GM19452 (cell line): ENCODE results near the gene ECT2.
"Not testable (repeated sequence)": the region's sequence is repeated elsewhere in the genome, so short reads cannot be mapped to it uniquely, and the experiment has no call there.

Source experiments
- ATAC-seq: cut with Tn5 transposase; IDR thresholded peaks from one replicate; pipeline ENCODE4 v1.9.1; 2021; ENCODE audit not compliant: unreplicated experiment

Gene ECT2

GRCh38 chr3:172750368-172751174, at the start of gene ECT2:
Gene ECT2, plus strand, starts transcription at chr3:172750726. Its CDS starts 3,805 bp downstream, at chr3:172754531.
- peak; percentile 97 for ATAC-seq

DNA sequence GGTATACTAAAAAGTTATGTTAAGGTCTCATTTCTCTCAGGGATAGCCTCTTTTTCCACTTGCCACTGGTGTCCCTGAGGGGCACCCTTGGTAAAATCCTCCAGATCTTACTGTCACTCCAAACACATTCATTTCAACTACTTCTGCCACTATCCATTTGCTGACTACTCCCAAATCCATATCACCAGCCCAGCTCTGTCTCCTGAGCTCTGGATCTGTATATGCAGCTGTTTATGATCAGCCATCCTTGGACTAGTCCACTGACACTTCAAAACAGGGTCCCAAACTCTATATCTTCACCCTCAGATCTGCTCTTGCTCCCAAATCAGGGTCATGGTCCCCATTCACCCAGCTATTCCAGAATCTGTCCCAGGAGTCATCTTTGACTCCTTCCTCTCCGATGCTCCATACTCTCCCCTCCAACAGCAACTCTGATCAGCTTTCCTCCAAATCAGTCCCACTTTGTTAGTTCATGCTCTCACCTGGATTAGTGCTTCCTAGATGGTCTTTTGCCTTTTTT, 49.5 kb upstream of the ECT2 start:
- no peak for ATAC-seq

GRCh38 chr3:172701751-172702150, 48.8 kb upstream of the ECT2 start:
- ATAC-seq, result no peak

DNA sequence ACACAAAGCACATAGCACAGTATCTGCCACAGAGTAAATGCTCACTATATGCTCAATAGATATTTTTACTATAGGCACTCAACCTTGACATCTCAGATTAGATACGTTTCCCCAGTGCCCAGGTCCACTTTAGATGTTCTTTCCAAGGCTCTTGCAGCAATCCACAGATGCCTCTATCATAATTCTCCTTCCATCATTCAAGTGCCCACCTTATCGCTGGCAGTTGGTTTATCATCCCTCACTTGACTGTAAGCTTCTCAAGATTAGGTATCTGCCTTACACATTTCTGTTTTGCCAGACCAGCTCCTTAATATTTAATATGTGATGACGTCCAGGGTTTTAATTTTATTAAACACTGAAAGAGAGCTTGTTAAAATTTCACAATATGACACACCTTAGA, 48.3 kb upstream of the ECT2 start:
- ATAC-seq, result no peak

DNA sequence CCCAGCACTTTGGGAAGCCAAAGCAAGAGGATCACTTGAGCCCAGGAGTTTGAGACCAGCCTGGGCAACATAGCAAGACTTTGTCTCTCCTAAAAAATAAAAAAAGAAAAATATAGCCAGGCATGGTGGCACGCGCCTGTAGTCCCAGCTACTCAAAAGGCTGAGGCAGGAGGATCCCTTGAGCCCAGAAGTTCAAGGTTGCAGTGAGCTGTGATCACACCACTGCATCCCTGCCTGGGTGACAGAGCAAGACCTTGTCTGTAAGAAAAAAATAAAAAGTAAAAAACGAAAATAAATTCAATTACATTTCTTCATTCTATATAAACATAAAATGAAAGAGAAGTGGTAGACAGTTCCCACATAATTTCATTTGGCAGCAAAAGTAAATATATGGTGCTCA, 47.8 kb upstream of the ECT2 start:
- not testable (repeated sequence) for ATAC-seq

DNA sequence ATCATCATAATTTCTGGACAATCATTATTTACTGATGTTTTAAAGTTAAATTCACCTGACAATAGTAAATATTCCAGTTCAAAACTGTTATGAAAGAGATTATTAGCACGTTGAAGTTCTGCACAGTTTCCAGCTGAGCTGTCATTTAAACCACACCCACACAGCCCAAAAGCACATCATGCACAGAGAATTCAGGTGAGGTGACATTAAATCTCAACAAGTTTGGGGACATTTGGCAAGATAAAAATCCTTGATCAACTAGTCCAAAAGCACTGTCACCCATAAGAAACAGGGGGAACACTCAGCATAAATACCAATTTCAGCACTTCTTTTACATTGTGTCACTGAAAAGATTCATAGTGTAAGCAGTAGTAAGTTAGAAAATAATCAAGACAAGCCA, 46.5 kb upstream of the ECT2 start:
- no peak for ATAC-seq

GRCh38 chr3:172705170-172705569, 45.4 kb upstream of the ECT2 start:
- ATAC-seq, result no peak

DNA sequence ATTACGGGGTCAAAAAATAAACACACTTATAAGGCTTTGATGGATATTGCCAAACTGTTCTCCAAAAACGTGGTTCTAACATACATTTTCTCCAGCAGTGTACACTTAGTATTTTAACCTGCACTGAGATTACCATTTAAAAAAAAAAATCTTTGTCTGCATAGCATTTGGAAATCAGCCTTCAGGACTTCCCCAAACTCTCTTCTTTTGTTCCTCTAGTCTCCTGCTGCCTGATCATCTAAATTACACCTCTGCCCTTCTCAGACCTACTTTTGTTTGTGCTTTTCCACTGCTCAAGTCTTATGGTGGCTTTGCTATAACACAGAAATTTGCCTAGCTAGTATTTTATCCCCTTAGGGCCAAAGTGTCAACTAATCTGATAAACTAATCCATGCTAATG, 43.5 kb upstream of the ECT2 start:
- no peak for ATAC-seq

DNA sequence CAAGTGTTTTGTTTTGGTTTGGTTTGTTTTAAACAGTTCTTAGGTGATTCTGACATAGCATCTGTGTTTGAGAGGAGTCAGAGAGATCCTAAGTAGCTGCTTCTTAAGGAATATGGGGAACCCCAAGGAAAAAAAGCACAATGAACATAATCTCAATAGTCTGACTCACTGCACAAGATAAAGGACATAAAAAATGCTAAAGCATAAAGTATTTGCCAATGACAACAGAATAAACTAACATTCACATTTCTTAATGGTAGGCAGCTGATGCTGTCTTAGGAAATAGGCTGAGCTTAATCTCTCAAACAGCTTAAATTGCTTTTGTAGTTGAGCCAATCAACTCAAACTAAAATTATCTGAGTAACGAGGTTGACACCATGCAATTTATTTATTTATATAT, 42.6 kb upstream of the ECT2 start:
- ATAC-seq, result no peak

GRCh38 chr3:172708921-172709773, 41.4 kb upstream of the ECT2 start:
- ATAC-seq, result no peak

- ATAC-seq, result no peak
Measured at GRCh38 chr3:172709774-172710663, 40.5 kb upstream of the ECT2 start.

GRCh38 chr3:172710664-172711453, 39.7 kb upstream of the ECT2 start, which contains the start of gene NCEH1:
Gene NCEH1, minus strand, starts transcription at chr3:172711067. Its CDS starts 83 bp downstream, at chr3:172710984.
- ATAC-seq, result peak; percentile 100

- peak; percentile 24 for ATAC-seq
Measured at GRCh38 chr3:172711454-172711795, 39.1 kb upstream of the ECT2 start.

- no peak for ATAC-seq
Measured at GRCh38 chr3:172713316-172713715, 37.2 kb upstream of the ECT2 start.

GRCh38 chr3:172716476-172716875, 34.0 kb upstream of the ECT2 start:
- ATAC-seq, result no peak

DNA sequence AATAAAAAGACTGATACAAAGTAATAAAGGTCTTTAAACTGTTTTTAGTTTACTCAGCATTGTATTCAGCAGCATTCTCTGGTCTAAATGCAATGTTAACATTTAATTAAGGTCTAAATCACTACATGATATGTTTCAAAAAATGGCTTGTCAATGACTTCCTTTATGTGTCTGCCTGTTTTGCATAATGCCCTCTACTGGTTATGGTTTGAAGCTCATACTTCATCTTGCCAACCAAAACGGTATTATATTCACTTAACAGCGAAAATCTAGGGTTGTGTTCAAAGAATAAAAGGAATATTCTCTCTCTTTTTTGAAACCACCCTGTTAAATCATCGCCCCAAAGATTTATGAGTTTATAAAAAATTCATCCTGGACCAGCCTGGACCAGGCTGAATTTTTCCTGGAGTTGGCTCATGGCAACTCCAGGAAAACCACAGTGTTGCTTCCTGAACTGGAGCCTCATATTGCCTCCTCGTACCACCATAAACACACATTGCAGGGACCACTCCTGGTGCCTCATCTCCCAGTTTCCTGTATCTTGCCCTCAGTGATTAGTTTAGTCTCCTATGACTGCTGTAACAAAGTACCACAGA, 32.9 kb upstream of the ECT2 start:
- ATAC-seq, result no peak

- not testable (repeated sequence) for ATAC-seq
Measured at GRCh38 chr3:172722536-172723040, 27.9 kb upstream of the ECT2 start.

DNA sequence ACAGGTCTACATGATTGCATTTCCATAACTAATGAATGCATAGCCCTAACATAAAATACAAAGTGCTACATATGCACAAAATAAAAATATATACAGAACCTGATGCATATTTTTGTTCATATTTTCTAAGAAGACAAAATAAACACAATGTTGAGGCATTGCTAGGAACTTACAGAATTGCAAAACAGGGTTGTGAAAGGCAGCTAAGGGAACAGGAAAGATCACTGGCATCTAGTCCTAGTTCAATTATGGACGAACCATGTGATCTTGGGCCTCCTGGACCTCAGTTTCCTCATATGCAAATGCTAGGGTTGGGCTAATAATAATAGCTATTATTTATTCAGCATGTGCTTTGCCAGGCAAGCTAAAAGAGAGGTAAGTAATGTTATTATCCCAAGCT, 24.1 kb upstream of the ECT2 start:
- ATAC-seq, result no peak

GRCh38 chr3:172735014-172735413, 15.5 kb upstream of the ECT2 start:
- ATAC-seq, result no peak
